GM23338 (cell line): Measurements from ENCODE around the gene DRD4. TPM values are rescaled to one million over a fixed set of nuclear protein-coding genes. Genes with fewer than 3 reads are reported as not detected.
"Not testable (repeated sequence)": the region's sequence is repeated elsewhere in the genome, so short reads cannot be mapped to it uniquely, and the experiment has no call there.

ENCODE experiments used
- ATAC-seq: fragments of 200-7000 bp; cut with Tn5 transposase; 3 replicates; pipeline ENCODE4 v1.9.1; 2020
- DNase-seq: peaks from one replicate; pipeline ENCODE4 v3.0.0-alpha.2; 2015; ENCODE audit warnings: low spot score
- H2AFZ ChIP-seq: fragments of 200-600 bp; sonication (generic); 2 replicates; pipeline ENCODE4 v1.8.0; 2016; ENCODE audit warnings: antibody characterized with exemption, mild to moderate bottlenecking, moderate library complexity
- H3F3A ChIP-seq: fragments of 200-600 bp; sonication (generic); replicated peaks from 2 replicates; pipeline ENCODE4 v1.8.0; 2017; ENCODE audit warnings: antibody characterized with exemption, mixed run types, low read depth
- H3K27ac ChIP-seq: fragments of 200-600 bp; sonication (generic); 2 replicates; pipeline ENCODE4 v1.6.1; 2016; ENCODE audit warnings: low read depth
- H3K27me3 ChIP-seq: fragments of 200-600 bp; sonication (generic); 2 replicates; pipeline ENCODE4 v1.8.0; 2016; ENCODE audit warnings: mild to moderate bottlenecking, mixed run types, moderate library complexity; ENCODE audit not compliant: insufficient read depth
- H3K36me3 ChIP-seq: fragments of 200-600 bp; sonication (generic); 2 replicates; pipeline ENCODE4 v1.8.0; 2016; ENCODE audit warnings: mild to moderate bottlenecking; ENCODE audit not compliant: insufficient read depth
- H3K4me1 ChIP-seq: fragments of 200-600 bp; sonication (generic); 2 replicates; pipeline ENCODE4 v1.8.0; 2016; ENCODE audit warnings: mild to moderate bottlenecking, moderate library complexity; ENCODE audit not compliant: insufficient read depth
- H3K4me2 ChIP-seq: fragments of 200-600 bp; sonication (generic); 2 replicates; pipeline ENCODE4 v1.7.1; 2017; ENCODE audit warnings: mixed run types
- H3K4me3 ChIP-seq: fragments of 200-600 bp; sonication (generic); 2 replicates; pipeline ENCODE4 v1.6.1; 2016; ENCODE audit warnings: mixed run types
- H3K79me2 ChIP-seq: fragments of 200-600 bp; sonication (generic); replicated peaks from 2 replicates; pipeline ENCODE4 v1.8.0; 2017; ENCODE audit warnings: mild to moderate bottlenecking; ENCODE audit not compliant: insufficient read depth
- H3K9me2 ChIP-seq: fragments of 200-600 bp; sonication (generic); 2 replicates; pipeline ENCODE4 v1.8.0; 2017; ENCODE audit not compliant: insufficient read depth
- H4K20me1 ChIP-seq: fragments of 200-600 bp; sonication (generic); replicated peaks from 2 replicates; pipeline ENCODE4 v1.8.0; 2017; ENCODE audit warnings: mild to moderate bottlenecking; ENCODE audit not compliant: insufficient read depth
- H3K27ac Mint-ChIP-seq: 2 replicates; pipeline ENCODE4 v1.8.0; 2020; ENCODE audit warnings: inconsistent platforms, mild to moderate bottlenecking, moderate library complexity, mixed read lengths
- H3K27me3 Mint-ChIP-seq: 3 replicates; pipeline ENCODE4 v1.8.0; 2022; ENCODE audit warnings: low read depth, mild to moderate bottlenecking, moderate library complexity, mixed read lengths, inconsistent platforms; ENCODE audit not compliant: insufficient read depth, poor library complexity
- H3K36me3 Mint-ChIP-seq: 3 replicates; pipeline ENCODE4 v1.8.0; 2021; ENCODE audit warnings: low read depth, mild to moderate bottlenecking, inconsistent platforms, moderate library complexity, mixed read lengths
- H3K4me1 Mint-ChIP-seq: 3 replicates; pipeline ENCODE4 v1.8.0; 2020; ENCODE audit warnings: mild to moderate bottlenecking, inconsistent platforms, mixed read lengths
- H3K4me3 Mint-ChIP-seq: 3 replicates; pipeline ENCODE4 v1.8.0; 2021; ENCODE audit warnings: moderate library complexity, mild to moderate bottlenecking, inconsistent platforms, mixed read lengths
- H3K9me3 Mint-ChIP-seq: 3 replicates; pipeline ENCODE4 v1.8.0; 2020; ENCODE audit warnings: moderate library complexity, mild to moderate bottlenecking, inconsistent platforms, mixed read lengths
- CREB1 ChIP-seq: fragments of 250-450 bp; sonication (Bioruptor Pico); IDR thresholded peaks from 2 replicates; pipeline ENCODE4 v1.5.0; 2020; ENCODE audit warnings: low read depth, mild to moderate bottlenecking, moderate library complexity
- CTCF ChIP-seq, 2 experiments: fragments of 200-600 bp in 1 of 2; sonication (generic) in 1 of 2; conservative IDR thresholded peaks; 2 replicates each; pipeline versions ENCODE4 v1.5.1 to v1.6.1; 2016 to 2017; ENCODE audit warnings: antibody characterized with exemption in 2 of 2, low read depth in 2 of 2, mild to moderate bottlenecking in 2 of 2, moderate library complexity in 1 of 2
- ETS1 ChIP-seq: IDR thresholded peaks from 2 replicates; pipeline ENCODE4 v1.6.1; 2016; ENCODE audit warnings: antibody characterized with exemption
- EZH2 ChIP-seq: fragments of 200-600 bp; sonication (generic); IDR thresholded peaks from one replicate; pipeline ENCODE4 v1.8.0; 2017; ENCODE audit warnings: antibody characterized with exemption, mild to moderate bottlenecking, low read depth; ENCODE audit not compliant: unreplicated experiment
- JUNB ChIP-seq: IDR thresholded peaks from one replicate; pipeline ENCODE4 v1.6.1; 2016; ENCODE audit warnings: antibody characterized with exemption; ENCODE audit not compliant: unreplicated experiment
- STAT1 ChIP-seq: IDR thresholded peaks from one replicate; pipeline ENCODE4 v1.6.1; 2016; ENCODE audit warnings: antibody characterized with exemption; ENCODE audit not compliant: unreplicated experiment
- ZNF114 ChIP-seq: fragments of 250-450 bp; sonication (Bioruptor Pico); IDR thresholded peaks from 2 replicates; pipeline ENCODE4 v1.5.0; 2020; ENCODE audit warnings: mild to moderate bottlenecking, moderate library complexity
- ZNF462 ChIP-seq: fragments of 250-450 bp; sonication (Bioruptor Pico); IDR thresholded peaks from 2 replicates; pipeline ENCODE4 v1.5.0; 2020; ENCODE audit warnings: mild to moderate bottlenecking, moderate library complexity
- polyA plus RNA-seq: library from polyadenylated mRNA; unstranded; fragments of >200 nt; fragmentation: Nextera tagmentation; extraction: Ambion mirVana; gene quantifications from 2 replicates; pipeline ENCODE4 v1.2.1, GENCODE V29; 2016
- total RNA-seq: library from RNA; depleted of rRNA; stranded (reverse); fragments of >200 nt; shearing (Covaris generic); gene quantifications from 2 replicates; pipeline ENCODE4 v1.2.3, GENCODE V29; 2014; rRNA removed

DRD4 gene
- total and polyA plus RNA-seq, 2 experiments from 2014 or later, result 1.0 to 1.8 TPM

- TF ChIP-seq ZNF462 (CRISPR knock-in tag), result no peak
- TF ChIP-seq EZH2, result no peak
- no peak for TF ChIP-seq JUNB
- TF ChIP-seq ETS1, result no peak
- TF ChIP-seq STAT1, result no peak
- TF ChIP-seq ZNF114 (CRISPR knock-in tag), result no peak
- TF ChIP-seq CREB1 (CRISPR knock-in tag), result no peak
- no peak for TF ChIP-seq CTCF (conservative IDR thresholded peaks at IDR 0.05; ENCODE audit: low read depth in 2 of 2)
Measured at GRCh38 chr11:689625-690024, 52.6 kb downstream of the DRD4 start (continued).

GRCh38 chr11:690244-690643 is 53.2 kb downstream of the DRD4 start:
- Mint-ChIP-seq H3K27me3 (peaks cover 15% of the 10 kb centered on the region), H3K4me1 (peaks cover 21% of the 10 kb centered on the region), H3K36me3 (peaks cover 53% of the 10 kb centered on the region)
- not testable (repeated sequence) for H3K9me3 Mint-ChIP-seq, DNase-seq, H3K27ac Mint-ChIP-seq, H4K20me1 ChIP-seq, H2AFZ ChIP-seq, H3K4me3 Mint-ChIP-seq, H3K4me1 ChIP-seq, H3K27me3 ChIP-seq, H3K4me3 ChIP-seq, H3K36me3 ChIP-seq, ATAC-seq, H3K9me2 ChIP-seq, H3K4me2 ChIP-seq, H3K27ac ChIP-seq
- Histone ChIP-seq H3F3A (peaks cover 16% of the 10 kb centered on the region), H3K79me2 (peaks cover 43% of the 10 kb centered on the region)

Other genes with a start within 250 kb of the DRD4 start
- 18.7 and 23.0 TPM in 2 replicates for gene PKP3, start 243.1 kb upstream of the DRD4 start, total RNA-seq
- gene PKP3, start 243.1 kb upstream of the DRD4 start, polyA plus RNA-seq, result 6.1 and 7.2 TPM in 2 replicates
- gene SIGIRR, start 222.3 kb upstream of the DRD4 start, total RNA-seq, result 59.1 and 63.0 TPM in 2 replicates
- 72.2 and 96.2 TPM in 2 replicates for gene SIGIRR, start 222.3 kb upstream of the DRD4 start, polyA plus RNA-seq
- gene ANO9, start 195.3 kb upstream of the DRD4 start, total RNA-seq, result 6.5 and 10.2 TPM in 2 replicates
- 7.5 and 9.0 TPM in 2 replicates for gene ANO9, start 195.3 kb upstream of the DRD4 start, polyA plus RNA-seq
- 46.6 and 145 TPM in 2 replicates for gene PTDSS2, start 187.0 kb upstream of the DRD4 start, total RNA-seq
- 22.7 and 23.8 TPM in 2 replicates for gene PTDSS2, start 187.0 kb upstream of the DRD4 start, polyA plus RNA-seq
- 50.4 and 56.3 TPM in 2 replicates for gene RNH1, start 130.0 kb upstream of the DRD4 start, total RNA-seq
- 32.3 and 33.3 TPM in 2 replicates for gene RNH1, start 130.0 kb upstream of the DRD4 start, polyA plus RNA-seq
- gene HRAS, start 101.7 kb upstream of the DRD4 start, total RNA-seq, result 28.7 and 37.9 TPM in 2 replicates
- gene HRAS, start 101.7 kb upstream of the DRD4 start, polyA plus RNA-seq, result 46.3 and 48.7 TPM in 2 replicates
- 0.54 and 0.87 TPM in 2 replicates for gene LRRC56, start 99.7 kb upstream of the DRD4 start, total RNA-seq
- gene LRRC56, start 99.7 kb upstream of the DRD4 start, polyA plus RNA-seq, result 0.52 and 0.73 TPM in 2 replicates
- 1.3 and 1.8 TPM in 2 replicates for gene LMNTD2, start 76.5 kb upstream of the DRD4 start, total RNA-seq
- 1.9 and 2.1 TPM in 2 replicates for gene LMNTD2, start 76.5 kb upstream of the DRD4 start, polyA plus RNA-seq
- gene RASSF7, start 76.3 kb upstream of the DRD4 start, total RNA-seq, result 59.1 and 64.8 TPM in 2 replicates
- gene RASSF7, start 76.3 kb upstream of the DRD4 start, polyA plus RNA-seq, result 37.6 and 39.6 TPM in 2 replicates
- gene PHRF1, start 60.8 kb upstream of the DRD4 start, total RNA-seq, result 33.9 and 45.9 TPM in 2 replicates
- 11.0 and 11.6 TPM in 2 replicates for gene PHRF1, start 60.8 kb upstream of the DRD4 start, polyA plus RNA-seq
- gene IRF7, start 21.3 kb upstream of the DRD4 start, total RNA-seq, result 13.8 and 17.3 TPM in 2 replicates
- 11.4 and 12.3 TPM in 2 replicates for gene IRF7, start 21.3 kb upstream of the DRD4 start, polyA plus RNA-seq
- not detected in 2 replicates for gene CDHR5, start 12.3 kb upstream of the DRD4 start, total RNA-seq
- gene CDHR5, start 12.3 kb upstream of the DRD4 start, polyA plus RNA-seq, result not detected in 2 replicates
- not detected in 2 replicates for gene SCT, start 10.1 kb upstream of the DRD4 start, total RNA-seq
- 2.6 and 3.8 TPM in 2 replicates for gene SCT, start 10.1 kb upstream of the DRD4 start, polyA plus RNA-seq
- 33.5 and 42.6 TPM in 2 replicates for gene DEAF1, start 58.0 kb downstream of the DRD4 start, total RNA-seq
- gene DEAF1, start 58.0 kb downstream of the DRD4 start, polyA plus RNA-seq, result 47.8 and 49.3 TPM in 2 replicates
- gene TMEM80, start 58.5 kb downstream of the DRD4 start, total RNA-seq, result 12.8 and 13.1 TPM in 2 replicates
- 25.1 and 25.4 TPM in 2 replicates for gene TMEM80, start 58.5 kb downstream of the DRD4 start, polyA plus RNA-seq
- gene EPS8L2, start 69.0 kb downstream of the DRD4 start, total RNA-seq, result 34.1 and 38.7 TPM in 2 replicates
- gene EPS8L2, start 69.0 kb downstream of the DRD4 start, polyA plus RNA-seq, result 56.5 and 59.4 TPM in 2 replicates
- gene TALDO1, start 110.2 kb downstream of the DRD4 start, total RNA-seq, result 339 and 353 TPM in 2 replicates
- gene TALDO1, start 110.2 kb downstream of the DRD4 start, polyA plus RNA-seq, result 402 and 411 TPM in 2 replicates
- 28.0 and 51.0 TPM in 2 replicates for gene GATD1, start 140.2 kb downstream of the DRD4 start, total RNA-seq
- gene GATD1, start 140.2 kb downstream of the DRD4 start, polyA plus RNA-seq, result 39.3 and 44.9 TPM in 2 replicates
- 3.1 and 5.5 TPM in 2 replicates for gene CEND1, start 152.8 kb downstream of the DRD4 start, total RNA-seq
- gene CEND1, start 152.8 kb downstream of the DRD4 start, polyA plus RNA-seq, result 4.8 and 5.7 TPM in 2 replicates
- 41.2 and 46.4 TPM in 2 replicates for gene SLC25A22, start 161.0 kb downstream of the DRD4 start, total RNA-seq
- 20.2 and 21.0 TPM in 2 replicates for gene SLC25A22, start 161.0 kb downstream of the DRD4 start, polyA plus RNA-seq
- 26.0 and 37.6 TPM in 2 replicates for gene PIDD1, start 168.0 kb downstream of the DRD4 start, total RNA-seq
- 22.7 and 25.6 TPM in 2 replicates for gene PIDD1, start 168.0 kb downstream of the DRD4 start, polyA plus RNA-seq
- gene RPLP2, start 172.7 kb downstream of the DRD4 start, total RNA-seq, result 428 and 518 TPM in 2 replicates
- 1,782 and 2,023 TPM in 2 replicates for gene RPLP2, start 172.7 kb downstream of the DRD4 start, polyA plus RNA-seq
- 33.4 and 45.6 TPM in 2 replicates for gene PNPLA2, start 181.6 kb downstream of the DRD4 start, total RNA-seq
- 31.1 and 32.3 TPM in 2 replicates for gene PNPLA2, start 181.6 kb downstream of the DRD4 start, polyA plus RNA-seq
- 58.0 and 64.1 TPM in 2 replicates for gene CRACR2B, start 190.7 kb downstream of the DRD4 start, total RNA-seq
- gene CRACR2B, start 190.7 kb downstream of the DRD4 start, polyA plus RNA-seq, result 55.9 and 59.4 TPM in 2 replicates
- gene CD151, start 195.7 kb downstream of the DRD4 start, total RNA-seq, result 109 and 119 TPM in 2 replicates
- gene CD151, start 195.7 kb downstream of the DRD4 start, polyA plus RNA-seq, result 62.9 and 64.4 TPM in 2 replicates
- gene POLR2L, start 205.3 kb downstream of the DRD4 start, total RNA-seq, result 32.2 and 34.0 TPM in 2 replicates
- gene POLR2L, start 205.3 kb downstream of the DRD4 start, polyA plus RNA-seq, result 369 TPM in 2 replicates
- 145 and 150 TPM in 2 replicates for gene TSPAN4, start 205.6 kb downstream of the DRD4 start, total RNA-seq
- gene TSPAN4, start 205.6 kb downstream of the DRD4 start, polyA plus RNA-seq, result 76.8 and 88.4 TPM in 2 replicates